ENCODE data around the gene ABCC1.

The ABCC1 gene

GRCh38 chr16:16124438-16124837 is 175.0 kb downstream of the ABCC1 start:
- H3K27ac ChIP-seq: no peak overlapping the region
- no peak for DNase-seq (ENCODE audit: low read depth, low spot score)

- no peak overlapping the region for H3K27ac ChIP-seq
- DNase-seq (ENCODE audit: low read depth, low spot score): no peak
These were observed 175.6 kb downstream of the ABCC1 start for GRCh38 chr16:16124974-16125373.

DNA sequence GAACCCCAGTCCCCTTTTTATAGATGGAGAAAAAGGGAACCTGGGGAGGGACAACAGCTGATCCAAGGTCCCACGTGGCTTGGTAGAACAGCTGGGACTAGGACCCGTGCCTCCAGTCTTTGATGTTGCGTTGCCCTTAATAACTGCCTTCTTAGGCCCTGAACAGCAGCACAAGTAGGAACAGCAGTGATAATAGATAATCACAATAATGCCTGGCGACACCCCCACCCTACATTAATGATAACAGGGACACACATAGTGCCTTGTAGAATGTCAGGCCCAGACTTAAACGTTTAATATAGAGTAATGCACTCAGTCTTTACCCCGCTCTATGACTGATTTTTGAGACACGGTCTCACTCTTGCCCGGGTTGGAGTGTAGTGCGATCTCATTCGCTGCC is 177.5 kb downstream of the ABCC1 start:
- DNase-seq (ENCODE audit: low read depth, low spot score): no peak
- no peak overlapping the region for H3K27ac ChIP-seq

GRCh38 chr16:16127469-16128116 is 178.2 kb downstream of the ABCC1 start:
- no peak overlapping the region for H3K27ac ChIP-seq
- no peak for DNase-seq (ENCODE audit: low read depth, low spot score)

DNA sequence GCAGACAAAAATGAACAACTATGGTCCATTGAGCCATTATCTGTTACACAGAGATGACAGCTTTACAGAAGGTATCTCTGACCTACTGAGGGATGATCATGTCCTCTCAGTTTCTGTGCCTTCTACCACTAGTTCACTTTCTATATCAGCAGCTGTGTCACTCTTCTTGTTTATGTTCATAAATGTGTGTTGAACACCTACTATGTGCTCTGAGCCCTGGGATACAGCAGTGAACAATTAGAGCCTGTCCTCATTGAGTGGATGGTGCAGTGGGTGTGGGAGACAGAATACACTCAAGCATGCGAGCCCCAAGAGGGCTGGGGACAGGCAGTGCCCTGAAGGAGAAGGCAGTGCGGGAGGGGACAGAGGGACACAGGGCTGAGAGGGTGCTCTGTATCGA is 181.8 kb downstream of the ABCC1 start:
- no peak overlapping the region for H3K27ac ChIP-seq
- DNase-seq (ENCODE audit: low read depth, low spot score): no peak

DNA sequence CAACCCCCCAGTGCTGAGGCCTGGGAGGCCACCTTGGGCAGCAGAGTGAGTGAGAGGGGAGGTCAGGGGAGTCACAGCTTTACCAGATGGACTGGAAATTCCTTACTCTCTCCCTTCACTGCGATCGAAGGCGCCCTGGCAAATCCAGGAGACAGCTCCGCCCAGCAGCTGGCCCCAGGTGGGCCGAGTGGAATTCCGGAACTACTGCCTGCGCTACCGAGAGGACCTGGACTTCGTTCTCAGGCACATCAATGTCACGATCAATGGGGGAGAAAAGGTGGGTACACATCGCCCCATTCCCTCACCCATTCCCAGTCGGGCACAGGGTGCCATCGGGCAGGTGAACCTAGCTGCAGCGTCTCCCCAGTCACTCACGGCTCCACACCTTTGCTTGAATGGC is 182.2 kb downstream of the ABCC1 start:
- no peak overlapping the region for H3K27ac ChIP-seq

GRCh38 chr16:16133943-16134604 is 184.7 kb downstream of the ABCC1 start:
- DNase-seq (ENCODE audit: low read depth, low spot score): no peak
- no peak overlapping the region for H3K27ac ChIP-seq

More for the DNA sequence above, 182.2 kb downstream of the ABCC1 start:
- no peak for DNase-seq (ENCODE audit: low read depth, low spot score)

DNA sequence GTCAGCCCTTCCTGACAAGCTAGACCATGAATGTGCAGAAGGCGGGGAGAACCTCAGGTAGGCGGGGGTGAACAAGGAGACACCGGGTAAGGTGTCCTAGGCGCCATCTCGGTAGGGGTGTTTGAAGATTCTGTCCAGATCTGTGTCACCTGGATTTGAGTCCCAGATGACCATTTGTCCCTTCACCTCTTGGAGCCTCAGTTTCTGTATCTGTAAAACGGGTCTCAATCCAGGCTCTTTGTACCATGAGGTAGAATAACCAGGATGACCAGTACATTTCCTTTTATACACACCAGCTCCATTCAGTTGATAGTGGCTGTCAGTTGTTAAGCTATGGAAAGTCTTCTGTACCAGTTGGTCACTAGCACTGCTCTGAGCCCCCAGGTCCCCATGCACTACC is 187.2 kb downstream of the ABCC1 start:
- no peak for DNase-seq (ENCODE audit: low read depth, low spot score)
- H3K27ac ChIP-seq: no peak overlapping the region

GRCh38 chr16:16137110-16137509 is 187.7 kb downstream of the ABCC1 start:
- no peak for DNase-seq (ENCODE audit: low read depth, low spot score)
- H3K27ac ChIP-seq: no peak overlapping the region

- DNase-seq (ENCODE audit: low read depth, low spot score): no peak
- H3K27ac ChIP-seq: no peak overlapping the region
These were observed 188.7 kb downstream of the ABCC1 start for GRCh38 chr16:16138034-16138635.

DNA sequence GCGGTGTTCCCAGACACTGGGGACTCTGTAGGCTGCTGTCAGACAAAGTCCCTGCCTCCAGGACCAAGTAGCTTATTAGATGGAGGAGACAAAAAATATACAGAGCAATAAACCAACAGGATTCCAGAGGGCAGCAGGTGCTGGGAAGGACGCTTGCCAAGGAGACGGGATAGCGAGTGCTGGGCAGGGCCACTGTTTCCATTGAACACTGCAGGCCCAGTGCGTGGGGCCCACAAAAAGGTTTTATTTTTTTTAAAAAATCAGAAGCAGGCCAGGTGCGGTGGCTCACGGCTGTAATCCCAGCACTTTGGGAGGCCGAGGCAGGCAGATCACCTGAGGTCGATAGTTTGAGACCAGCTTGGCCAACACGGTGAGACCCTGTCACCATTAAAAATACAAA is 189.6 kb downstream of the ABCC1 start:
- DNase-seq (ENCODE audit: low read depth, low spot score): no peak
- no peak overlapping the region for H3K27ac ChIP-seq

DNA sequence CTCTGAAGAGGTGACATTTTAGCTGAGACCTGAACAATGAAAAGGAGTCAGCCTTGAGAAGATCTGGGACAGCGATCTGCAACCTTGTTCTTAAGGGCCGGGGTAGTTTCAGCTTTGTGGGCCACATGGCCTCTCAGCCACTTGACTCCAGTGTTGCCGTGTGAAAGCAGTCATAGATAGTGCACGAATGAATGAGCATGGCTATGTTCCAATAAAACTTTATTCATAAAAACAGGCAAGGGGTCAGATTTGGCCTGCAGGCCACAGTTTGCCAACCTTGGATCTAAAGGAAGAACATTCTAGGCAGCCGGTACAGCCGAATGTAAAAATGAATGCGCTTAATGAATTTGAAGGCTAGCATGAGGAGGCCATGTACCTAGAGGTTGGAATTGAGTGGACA is 190.4 kb downstream of the ABCC1 start:
- no peak for DNase-seq (ENCODE audit: low read depth, low spot score)
- no peak overlapping the region for H3K27ac ChIP-seq

DNA sequence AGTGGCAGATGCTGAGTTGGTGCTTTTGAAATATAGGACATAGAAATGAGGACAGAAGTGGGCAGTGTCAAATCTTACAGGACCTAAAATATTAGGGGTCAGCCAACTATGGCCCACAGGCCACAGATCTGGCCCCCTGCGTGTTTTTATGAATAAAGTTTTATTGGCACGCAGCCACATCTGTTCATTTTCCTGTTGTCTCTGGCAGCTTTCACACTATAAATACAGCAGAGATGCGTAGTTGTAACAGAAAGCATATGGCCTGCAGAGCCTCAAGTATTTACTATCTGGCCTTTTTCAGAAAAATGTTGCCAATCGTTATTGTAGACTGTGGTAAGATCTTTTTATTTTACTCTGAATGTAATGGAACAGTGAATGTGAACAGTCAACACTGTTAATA is 191.1 kb downstream of the ABCC1 start:
- no peak for DNase-seq (ENCODE audit: low read depth, low spot score)
- no peak overlapping the region for H3K27ac ChIP-seq

DNA sequence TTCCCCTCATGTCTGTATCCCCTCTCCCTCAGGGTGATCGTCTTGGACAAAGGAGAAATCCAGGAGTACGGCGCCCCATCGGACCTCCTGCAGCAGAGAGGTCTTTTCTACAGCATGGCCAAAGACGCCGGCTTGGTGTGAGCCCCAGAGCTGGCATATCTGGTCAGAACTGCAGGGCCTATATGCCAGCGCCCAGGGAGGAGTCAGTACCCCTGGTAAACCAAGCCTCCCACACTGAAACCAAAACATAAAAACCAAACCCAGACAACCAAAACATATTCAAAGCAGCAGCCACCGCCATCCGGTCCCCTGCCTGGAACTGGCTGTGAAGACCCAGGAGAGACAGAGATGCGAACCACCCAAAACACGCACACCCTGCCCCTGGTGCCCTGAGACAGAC is 191.7 kb downstream of the ABCC1 start:
- no peak for DNase-seq (ENCODE audit: low read depth, low spot score)

DNA sequence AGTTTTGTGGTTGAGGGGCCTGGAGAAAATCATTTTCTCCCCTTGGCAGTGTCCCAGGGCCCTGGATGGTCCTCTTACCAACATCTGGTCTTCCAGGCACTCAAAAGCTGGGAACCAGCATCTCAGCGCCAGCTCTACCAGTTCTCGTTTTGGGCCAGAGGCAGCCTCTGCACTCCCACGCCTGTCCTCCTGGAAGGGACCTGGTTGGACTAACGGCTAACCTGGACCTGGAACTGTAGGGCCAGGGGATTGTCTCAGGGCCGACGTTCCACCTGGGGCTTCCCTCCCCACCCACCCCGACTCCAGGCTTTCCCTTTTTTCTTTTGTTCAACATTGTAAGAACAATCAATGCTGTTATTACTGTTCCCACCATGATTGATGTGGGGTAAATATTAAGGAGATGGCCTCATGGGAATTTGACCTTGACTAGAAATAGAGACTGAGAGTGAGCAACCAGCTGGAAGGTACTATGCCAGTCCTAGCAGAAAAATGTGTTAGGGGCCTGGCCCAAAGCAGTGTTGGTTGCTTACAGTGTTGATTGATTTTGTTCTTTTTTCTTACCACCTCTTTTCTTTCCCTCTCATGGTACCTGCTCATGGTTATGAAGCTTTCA is 192.5 kb downstream of the ABCC1 start:
- no peak for DNase-seq (ENCODE audit: low read depth, low spot score)
- no peak overlapping the region for H3K27ac ChIP-seq

More for the DNA sequence above, 191.7 kb downstream of the ABCC1 start:
- no peak overlapping the region for H3K27ac ChIP-seq

GRCh38 chr16:16143038-16143763 is 193.8 kb downstream of the ABCC1 start:
- DNase-seq (ENCODE audit: low read depth, low spot score): no peak
- H3K27ac ChIP-seq: peak overlapping the region; percentile 59

- no peak for DNase-seq (ENCODE audit: low read depth, low spot score)
- H3K27ac ChIP-seq: peak overlapping the region; percentile 59
These were observed 194.5 kb downstream of the ABCC1 start for GRCh38 chr16:16143931-16144330.

DNA sequence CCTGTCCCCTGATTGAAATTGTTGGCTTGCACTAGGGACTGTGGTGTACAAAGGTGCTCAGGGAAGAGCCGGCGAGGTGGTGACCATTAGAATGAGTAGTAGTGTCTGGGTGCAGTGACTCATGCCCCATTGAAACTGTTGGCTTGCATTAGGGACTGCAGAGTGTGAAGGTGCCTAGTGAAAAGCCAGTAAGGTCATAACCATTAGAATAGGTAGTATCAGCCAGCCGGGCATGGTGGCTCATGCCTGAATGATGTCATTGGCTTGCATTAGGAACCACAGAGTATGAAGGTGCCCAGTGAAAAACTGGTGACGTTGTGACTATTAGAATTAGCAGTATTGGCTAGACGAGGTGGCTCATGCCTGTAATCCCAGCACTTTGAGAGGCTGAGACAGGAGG is 195.0 kb downstream of the ABCC1 start:
- H3K27ac ChIP-seq: peak overlapping the region; percentile 59
- DNase-seq (ENCODE audit: low read depth, low spot score): peak; percentile 83

- no peak for DNase-seq (ENCODE audit: low read depth, low spot score)
- H3K27ac ChIP-seq: peak overlapping the region; percentile 59
These were observed 195.9 kb downstream of the ABCC1 start for GRCh38 chr16:16145286-16145685.

Measured in epithelial cell of prostate (primary cell).